ENCODE data around the gene SV2B. TPM values are rescaled to one million over a fixed set of nuclear protein-coding genes. Genes with fewer than 3 reads are reported as not detected.

SV2B gene
- total and polyA plus RNA-seq, 2 experiments from 2014 or later, result 0.06 to 0.76 TPM

DNA sequence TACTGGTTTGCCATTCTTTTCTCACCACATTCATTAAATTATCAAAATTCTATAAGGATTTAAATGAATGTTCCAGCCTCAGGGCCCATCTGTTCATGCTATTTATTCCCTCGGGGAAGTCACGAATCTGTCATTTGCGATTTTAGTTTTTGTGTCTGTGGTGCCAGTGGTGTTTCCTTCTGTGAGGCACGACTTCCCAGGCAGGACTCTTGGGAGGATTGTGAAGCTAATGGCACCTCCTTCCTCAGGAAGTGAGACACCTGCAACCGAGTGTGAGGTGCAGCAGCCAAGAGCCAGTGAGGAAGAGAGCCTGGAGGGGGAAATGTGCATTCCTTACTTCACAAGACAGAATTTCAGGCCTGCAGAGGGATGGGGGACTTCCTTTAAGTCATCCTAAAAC, 24.1 kb downstream of the SV2B start:
- H2AFZ ChIP-seq, result peak overlapping the region; percentile 40
- ATAC-seq (no peak; the same call in 2 of the 3 replicates), DNase-seq (ENCODE audit: low spot score) (peak; percentile 48)
- no peak overlapping the region for H3K4me3 ChIP-seq
- H4K20me1 ChIP-seq (replicated peaks; ENCODE audit: insufficient read depth), result no peaks in the 10 kb centered on the region
- Mint-ChIP-seq H3K4me3 (no peak overlapping the region), H3K27ac (no peak overlapping the region), H3K9me3 (no peaks in the 10 kb centered on the region), H3K36me3 (ENCODE audit: low read depth) (no peaks in the 10 kb centered on the region), H3K27me3 (ENCODE audit: insufficient read depth, low read depth, poor library complexity) (peaks cover 2% of the 10 kb centered on the region), H3K4me1 (peaks cover 8% of the 10 kb centered on the region)
- H3K9me2 ChIP-seq (ENCODE audit: insufficient read depth), result no peaks in the 10 kb centered on the region
- no peaks in the 10 kb centered on the region for H3K79me2 ChIP-seq (replicated peaks; ENCODE audit: insufficient read depth)
- no peaks in the 10 kb centered on the region for H3F3A ChIP-seq (replicated peaks; ENCODE audit: low read depth)
- H3K27ac ChIP-seq (ENCODE audit: low read depth), result no peak overlapping the region
- H3K4me2 ChIP-seq, result no peak overlapping the region
- H3K36me3 ChIP-seq (ENCODE audit: insufficient read depth), result no peaks in the 10 kb centered on the region
- H3K4me1 ChIP-seq (ENCODE audit: insufficient read depth), result peaks cover 16% of the 10 kb centered on the region
- TF ChIP-seq STAT1 (IDR thresholded peaks at IDR 0.05; ENCODE audit: unreplicated experiment) (no peak), ZNF114 (CRISPR knock-in tag; IDR thresholded peaks at IDR 0.05) (no peak), ZNF331 (CRISPR knock-in tag; IDR thresholded peaks at IDR 0.05; ENCODE audit: low read depth) (no peak), EZH2phosphoT487 (IDR thresholded peaks at IDR 0.05; ENCODE audit: unreplicated experiment) (no peak), POLR2AphosphoS5 (IDR thresholded peaks at IDR 0.05; ENCODE audit: low read depth) (no peak), NANOG (IDR thresholded peaks at IDR 0.05; ENCODE audit: borderline replicate concordance) (no peak), CREB1 (CRISPR knock-in tag; IDR thresholded peaks at IDR 0.05; ENCODE audit: low read depth) (no peak), JUNB (IDR thresholded peaks at IDR 0.05; ENCODE audit: unreplicated experiment) (no peak), EZH2 (IDR thresholded peaks at IDR 0.05; ENCODE audit: low read depth, unreplicated experiment) (no peak)
- TF ChIP-seq, protein P1, sequence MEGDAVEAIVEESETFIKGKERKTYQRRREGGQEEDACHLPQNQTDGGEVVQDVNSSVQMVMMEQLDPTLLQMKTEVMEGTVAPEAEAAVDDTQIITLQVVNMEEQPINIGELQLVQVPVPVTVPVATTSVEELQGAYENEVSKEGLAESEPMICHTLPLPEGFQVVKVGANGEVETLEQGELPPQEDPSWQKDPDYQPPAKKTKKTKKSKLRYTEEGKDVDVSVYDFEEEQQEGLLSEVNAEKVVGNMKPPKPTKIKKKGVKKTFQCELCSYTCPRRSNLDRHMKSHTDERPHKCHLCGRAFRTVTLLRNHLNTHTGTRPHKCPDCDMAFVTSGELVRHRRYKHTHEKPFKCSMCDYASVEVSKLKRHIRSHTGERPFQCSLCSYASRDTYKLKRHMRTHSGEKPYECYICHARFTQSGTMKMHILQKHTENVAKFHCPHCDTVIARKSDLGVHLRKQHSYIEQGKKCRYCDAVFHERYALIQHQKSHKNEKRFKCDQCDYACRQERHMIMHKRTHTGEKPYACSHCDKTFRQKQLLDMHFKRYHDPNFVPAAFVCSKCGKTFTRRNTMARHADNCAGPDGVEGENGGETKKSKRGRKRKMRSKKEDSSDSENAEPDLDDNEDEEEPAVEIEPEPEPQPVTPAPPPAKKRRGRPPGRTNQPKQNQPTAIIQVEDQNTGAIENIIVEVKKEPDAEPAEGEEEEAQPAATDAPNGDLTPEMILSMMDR (conservative IDR thresholded peaks at IDR 0.05; ENCODE audit: low read depth in 2 of 2), result no peak
- TF ChIP-seq, protein P2, sequence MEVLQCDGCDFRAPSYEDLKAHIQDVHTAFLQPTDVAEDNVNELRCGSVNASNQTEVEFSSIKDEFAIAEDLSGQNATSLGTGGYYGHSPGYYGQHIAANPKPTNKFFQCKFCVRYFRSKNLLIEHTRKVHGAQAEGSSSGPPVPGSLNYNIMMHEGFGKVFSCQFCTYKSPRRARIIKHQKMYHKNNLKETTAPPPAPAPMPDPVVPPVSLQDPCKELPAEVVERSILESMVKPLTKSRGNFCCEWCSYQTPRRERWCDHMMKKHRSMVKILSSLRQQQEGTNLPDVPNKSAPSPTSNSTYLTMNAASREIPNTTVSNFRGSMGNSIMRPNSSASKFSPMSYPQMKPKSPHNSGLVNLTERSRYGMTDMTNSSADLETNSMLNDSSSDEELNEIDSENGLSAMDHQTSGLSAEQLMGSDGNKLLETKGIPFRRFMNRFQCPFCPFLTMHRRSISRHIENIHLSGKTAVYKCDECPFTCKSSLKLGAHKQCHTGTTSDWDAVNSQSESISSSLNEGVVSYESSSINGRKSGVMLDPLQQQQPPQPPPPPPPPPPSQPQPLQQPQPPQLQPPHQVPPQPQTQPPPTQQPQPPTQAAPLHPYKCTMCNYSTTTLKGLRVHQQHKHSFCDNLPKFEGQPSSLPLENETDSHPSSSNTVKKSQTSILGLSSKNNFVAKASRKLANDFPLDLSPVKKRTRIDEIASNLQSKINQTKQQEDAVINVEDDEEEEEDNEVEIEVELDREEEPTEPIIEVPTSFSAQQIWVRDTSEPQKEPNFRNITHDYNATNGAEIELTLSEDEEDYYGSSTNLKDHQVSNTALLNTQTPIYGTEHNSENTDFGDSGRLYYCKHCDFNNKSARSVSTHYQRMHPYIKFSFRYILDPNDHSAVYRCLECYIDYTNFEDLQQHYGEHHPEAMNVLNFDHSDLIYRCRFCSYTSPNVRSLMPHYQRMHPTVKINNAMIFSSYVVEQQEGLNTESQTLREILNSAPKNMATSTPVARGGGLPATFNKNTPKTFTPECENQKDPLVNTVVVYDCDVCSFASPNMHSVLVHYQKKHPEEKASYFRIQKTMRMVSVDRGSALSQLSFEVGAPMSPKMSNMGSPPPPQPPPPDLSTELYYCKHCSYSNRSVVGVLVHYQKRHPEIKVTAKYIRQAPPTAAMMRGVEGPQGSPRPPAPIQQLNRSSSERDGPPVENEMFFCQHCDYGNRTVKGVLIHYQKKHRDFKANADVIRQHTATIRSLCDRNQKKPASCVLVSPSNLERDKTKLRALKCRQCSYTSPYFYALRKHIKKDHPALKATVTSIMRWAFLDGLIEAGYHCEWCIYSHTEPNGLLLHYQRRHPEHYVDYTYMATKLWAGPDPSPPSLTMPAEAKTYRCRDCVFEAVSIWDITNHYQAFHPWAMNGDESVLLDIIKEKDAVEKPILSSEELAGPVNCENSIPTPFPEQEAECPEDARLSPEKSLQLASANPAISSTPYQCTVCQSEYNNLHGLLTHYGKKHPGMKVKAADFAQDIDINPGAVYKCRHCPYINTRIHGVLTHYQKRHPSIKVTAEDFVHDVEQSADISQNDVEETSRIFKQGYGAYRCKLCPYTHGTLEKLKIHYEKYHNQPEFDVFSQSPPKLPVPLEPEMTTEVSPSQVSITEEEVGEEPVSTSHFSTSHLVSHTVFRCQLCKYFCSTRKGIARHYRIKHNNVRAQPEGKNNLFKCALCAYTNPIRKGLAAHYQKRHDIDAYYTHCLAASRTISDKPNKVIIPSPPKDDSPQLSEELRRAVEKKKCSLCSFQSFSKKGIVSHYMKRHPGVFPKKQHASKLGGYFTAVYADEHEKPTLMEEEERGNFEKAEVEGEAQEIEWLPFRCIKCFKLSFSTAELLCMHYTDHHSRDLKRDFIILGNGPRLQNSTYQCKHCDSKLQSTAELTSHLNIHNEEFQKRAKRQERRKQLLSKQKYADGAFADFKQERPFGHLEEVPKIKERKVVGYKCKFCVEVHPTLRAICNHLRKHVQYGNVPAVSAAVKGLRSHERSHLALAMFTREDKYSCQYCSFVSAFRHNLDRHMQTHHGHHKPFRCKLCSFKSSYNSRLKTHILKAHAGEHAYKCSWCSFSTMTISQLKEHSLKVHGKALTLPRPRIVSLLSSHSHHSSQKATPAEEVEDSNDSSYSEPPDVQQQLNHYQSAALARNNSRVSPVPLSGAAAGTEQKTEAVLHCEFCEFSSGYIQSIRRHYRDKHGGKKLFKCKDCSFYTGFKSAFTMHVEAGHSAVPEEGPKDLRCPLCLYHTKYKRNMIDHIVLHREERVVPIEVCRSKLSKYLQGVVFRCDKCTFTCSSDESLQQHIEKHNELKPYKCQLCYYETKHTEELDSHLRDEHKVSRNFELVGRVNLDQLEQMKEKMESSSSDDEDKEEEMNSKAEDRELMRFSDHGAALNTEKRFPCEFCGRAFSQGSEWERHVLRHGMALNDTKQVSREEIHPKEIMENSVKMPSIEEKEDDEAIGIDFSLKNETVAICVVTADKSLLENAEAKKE (CRISPR knock-in tag; IDR thresholded peaks at IDR 0.05), result no peak
- TF ChIP-seq, protein P3, sequence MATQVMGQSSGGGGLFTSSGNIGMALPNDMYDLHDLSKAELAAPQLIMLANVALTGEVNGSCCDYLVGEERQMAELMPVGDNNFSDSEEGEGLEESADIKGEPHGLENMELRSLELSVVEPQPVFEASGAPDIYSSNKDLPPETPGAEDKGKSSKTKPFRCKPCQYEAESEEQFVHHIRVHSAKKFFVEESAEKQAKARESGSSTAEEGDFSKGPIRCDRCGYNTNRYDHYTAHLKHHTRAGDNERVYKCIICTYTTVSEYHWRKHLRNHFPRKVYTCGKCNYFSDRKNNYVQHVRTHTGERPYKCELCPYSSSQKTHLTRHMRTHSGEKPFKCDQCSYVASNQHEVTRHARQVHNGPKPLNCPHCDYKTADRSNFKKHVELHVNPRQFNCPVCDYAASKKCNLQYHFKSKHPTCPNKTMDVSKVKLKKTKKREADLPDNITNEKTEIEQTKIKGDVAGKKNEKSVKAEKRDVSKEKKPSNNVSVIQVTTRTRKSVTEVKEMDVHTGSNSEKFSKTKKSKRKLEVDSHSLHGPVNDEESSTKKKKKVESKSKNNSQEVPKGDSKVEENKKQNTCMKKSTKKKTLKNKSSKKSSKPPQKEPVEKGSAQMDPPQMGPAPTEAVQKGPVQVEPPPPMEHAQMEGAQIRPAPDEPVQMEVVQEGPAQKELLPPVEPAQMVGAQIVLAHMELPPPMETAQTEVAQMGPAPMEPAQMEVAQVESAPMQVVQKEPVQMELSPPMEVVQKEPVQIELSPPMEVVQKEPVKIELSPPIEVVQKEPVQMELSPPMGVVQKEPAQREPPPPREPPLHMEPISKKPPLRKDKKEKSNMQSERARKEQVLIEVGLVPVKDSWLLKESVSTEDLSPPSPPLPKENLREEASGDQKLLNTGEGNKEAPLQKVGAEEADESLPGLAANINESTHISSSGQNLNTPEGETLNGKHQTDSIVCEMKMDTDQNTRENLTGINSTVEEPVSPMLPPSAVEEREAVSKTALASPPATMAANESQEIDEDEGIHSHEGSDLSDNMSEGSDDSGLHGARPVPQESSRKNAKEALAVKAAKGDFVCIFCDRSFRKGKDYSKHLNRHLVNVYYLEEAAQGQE (IDR thresholded peaks at IDR 0.05; ENCODE audit: unreplicated experiment), result no peak
- TF ChIP-seq, protein P4, sequence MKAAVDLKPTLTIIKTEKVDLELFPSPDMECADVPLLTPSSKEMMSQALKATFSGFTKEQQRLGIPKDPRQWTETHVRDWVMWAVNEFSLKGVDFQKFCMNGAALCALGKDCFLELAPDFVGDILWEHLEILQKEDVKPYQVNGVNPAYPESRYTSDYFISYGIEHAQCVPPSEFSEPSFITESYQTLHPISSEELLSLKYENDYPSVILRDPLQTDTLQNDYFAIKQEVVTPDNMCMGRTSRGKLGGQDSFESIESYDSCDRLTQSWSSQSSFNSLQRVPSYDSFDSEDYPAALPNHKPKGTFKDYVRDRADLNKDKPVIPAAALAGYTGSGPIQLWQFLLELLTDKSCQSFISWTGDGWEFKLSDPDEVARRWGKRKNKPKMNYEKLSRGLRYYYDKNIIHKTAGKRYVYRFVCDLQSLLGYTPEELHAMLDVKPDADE (IDR thresholded peaks at IDR 0.05), result no peak
- no peaks in the 10 kb centered on the region for H3K27me3 ChIP-seq (ENCODE audit: insufficient read depth)
